ENCODE results near the gene STOM. TPM values are rescaled to one million over a fixed set of nuclear protein-coding genes. Genes with fewer than 3 reads are reported as not detected.

The STOM gene
- total and polyA plus RNA-seq, 2 of the 8 experiments (the other 6 are each of a cell fraction or from before 2014, with no cell fraction given), result 25.2 to 60.4 TPM

- no peak for TF ChIP-seq TAF7 (optimal IDR thresholded peaks at IDR 0.05; ENCODE audit: borderline replicate concordance, low read depth, low read length)
Measured at GRCh38 chr9:121399883-121400607, 30.0 kb upstream of the STOM start (continued).
